Epidermal melanocyte (primary cell): ENCODE results near the gene LHFPL3.
"Not testable (repeated sequence)": the region's sequence is repeated elsewhere in the genome, so short reads cannot be mapped to it uniquely, and the experiment has no call there.

Experiments used
- DNase-seq: peaks from one replicate; pipeline ENCODE4 v3.0.0; 2011; ENCODE audit warnings: low spot score; ENCODE audit not compliant: insufficient read length

The LHFPL3 gene

GRCh38 chr7:104686286-104686685 lies 357.9 kb downstream of the LHFPL3 start:
- DNase-seq = no peak

GRCh38 chr7:104694710-104695109 lies 366.3 kb downstream of the LHFPL3 start:
- DNase-seq = no peak

- no peak for DNase-seq
These were observed 367.2 kb downstream of the LHFPL3 start for GRCh38 chr7:104695563-104695962.

- no peak for DNase-seq
These were observed 371.9 kb downstream of the LHFPL3 start for GRCh38 chr7:104700336-104700735.

GRCh38 chr7:104721027-104721426 lies 392.6 kb downstream of the LHFPL3 start:
- not testable (repeated sequence) for DNase-seq

- DNase-seq = no peak
These were observed 394.6 kb downstream of the LHFPL3 start for GRCh38 chr7:104723001-104723400.

- DNase-seq = no peak
These were observed 430.1 kb downstream of the LHFPL3 start for GRCh38 chr7:104758504-104758903.

- DNase-seq = no peak
These were observed 433.5 kb downstream of the LHFPL3 start for GRCh38 chr7:104761892-104762291.

- DNase-seq = no peak
These were observed 438.7 kb downstream of the LHFPL3 start for GRCh38 chr7:104767113-104767512.

- DNase-seq = peak; percentile 45
These were observed 439.6 kb downstream of the LHFPL3 start for GRCh38 chr7:104767826-104768536.

- no peak for DNase-seq
These were observed 444.3 kb downstream of the LHFPL3 start for GRCh38 chr7:104772405-104773345.

GRCh38 chr7:104773796-104774195 lies 445.4 kb downstream of the LHFPL3 start:
- no peak for DNase-seq

GRCh38 chr7:104775531-104775930 lies 447.1 kb downstream of the LHFPL3 start:
- DNase-seq = no peak

GRCh38 chr7:104777301-104777800 lies 448.9 kb downstream of the LHFPL3 start:
- no peak for DNase-seq

- no peak for DNase-seq
These were observed 451.5 kb downstream of the LHFPL3 start for GRCh38 chr7:104779888-104780287.

- DNase-seq = no peak
These were observed 456.3 kb downstream of the LHFPL3 start for GRCh38 chr7:104784686-104785085.

GRCh38 chr7:104789780-104790179 lies 461.4 kb downstream of the LHFPL3 start:
- DNase-seq = no peak

GRCh38 chr7:104790440-104790839 lies 462.0 kb downstream of the LHFPL3 start:
- no peak for DNase-seq

- DNase-seq = no peak
These were observed 462.7 kb downstream of the LHFPL3 start for GRCh38 chr7:104791080-104791479.

GRCh38 chr7:104793066-104793465 lies 464.7 kb downstream of the LHFPL3 start:
- DNase-seq = no peak

- no peak for DNase-seq
These were observed 465.8 kb downstream of the LHFPL3 start for GRCh38 chr7:104794154-104794553.

GRCh38 chr7:104794589-104794988 lies 466.2 kb downstream of the LHFPL3 start:
- DNase-seq = no peak
